Ascending aorta (tissue), 2 donors: ENCODE results near the gene UBE2G2. TPM values are rescaled to one million over a fixed set of nuclear protein-coding genes. Genes with fewer than 3 reads are reported as not detected.
"Not testable (repeated sequence)": the region's sequence is repeated elsewhere in the genome, so short reads cannot be mapped to it uniquely, and the experiment has no call there.

ENCODE experiments used
- DNase-seq, 2 donors: peaks; one replicate each; pipeline ENCODE4 v3.0.0-alpha.2; 2019; ENCODE audit warnings: low spot score in 2 of 2
- H3K27ac ChIP-seq, 2 donors: fragments of 200-600 bp; sonication (generic); one replicate each; pipeline ENCODE4 v1.5.1; 2016 to 2017; ENCODE audit warnings: mild to moderate bottlenecking in 1 of 2
- H3K27me3 ChIP-seq: fragments of 200-600 bp; sonication (generic); one replicate; pipeline ENCODE4 v1.5.1; 2017
- H3K36me3 ChIP-seq, 2 donors: fragments of 200-600 bp; sonication (generic); one replicate each; pipeline ENCODE4 v1.5.1; 2016
- H3K4me1 ChIP-seq, 2 donors: fragments of 200-600 bp; sonication (generic); one replicate each; pipeline ENCODE4 v1.5.1; 2016 to 2017; ENCODE audit warnings: mild to moderate bottlenecking in 1 of 2
- H3K4me3 ChIP-seq, 2 donors: fragments of 200-600 bp; sonication (generic); one replicate each; pipeline ENCODE4 v1.5.1; 2016 to 2017; ENCODE audit warnings: mild to moderate bottlenecking in 1 of 2
- H3K9me3 ChIP-seq, 2 donors: fragments of 200-600 bp; sonication (generic); one replicate each; pipeline ENCODE4 v1.5.1; 2016
- CTCF ChIP-seq, 3 experiments: fragments of 200-600 bp in 2 of 3; fragments of 450-650 bp in 1 of 3; sonication (generic) in 2 of 3; IDR thresholded peaks; one replicate each; pipeline ENCODE4 v1.5.1; 2016 to 2019; ENCODE audit warnings: antibody characterized with exemption in 3 of 3, mild to moderate bottlenecking in 1 of 3, moderate library complexity in 1 of 3
- intact Hi-C: fragments of 100-400 bp; cut with DNase I; formaldehyde crosslinking; loops from one replicate; pipeline ENCODE4 v1.15.1; 2023
- total RNA-seq: library from RNA; depleted of rRNA; stranded (reverse); fragments of >200 nt; gene quantifications from one replicate; pipeline ENCODE4 v1.1.0, GENCODE V29; 2016

UBE2G2 gene
- total RNA-seq, 1 donor from 2014 or later, result 58.1 TPM

GRCh38 chr21:44834951-44835646, 33.5 kb upstream of the UBE2G2 start:
- Histone ChIP-seq H3K9me3 (no peaks in the 10 kb centered on the region), H3K4me1 (no peaks in the 10 kb centered on the region), H3K4me3 (no peak overlapping the region), H3K27ac (no peak overlapping the region), H3K36me3 (no peaks in the 10 kb centered on the region), H3K27me3 (no peaks in the 10 kb centered on the region)
- no peak for DNase-seq
- intact Hi-C loops, result no loop called here
- no peak for TF ChIP-seq CTCF (IDR thresholded peaks at IDR 0.05)

- no peaks in the 10 kb centered on the region for H3K36me3 ChIP-seq
- H3K4me3 ChIP-seq, result no peak overlapping the region
- no peak for TF ChIP-seq CTCF (IDR thresholded peaks at IDR 0.05)
- DNase-seq, result no peak
- H3K4me1 ChIP-seq, result no peaks in the 10 kb centered on the region
- intact Hi-C loops, result no loop called here
- no peaks in the 10 kb centered on the region for H3K9me3 ChIP-seq
- no peaks in the 10 kb centered on the region for H3K27me3 ChIP-seq
- H3K27ac ChIP-seq, result no peak overlapping the region
Measured at GRCh38 chr21:44834231-44834950, 32.8 kb upstream of the UBE2G2 start.

- H3K4me3 ChIP-seq, result no peak overlapping the region
- H3K9me3 ChIP-seq, result peaks cover 0 to 3% of the 10 kb centered on the region in 2 donors
- intact Hi-C loops, result no loop called here
- no peak overlapping the region for H3K27ac ChIP-seq
- no peak for DNase-seq
- H3K4me1 ChIP-seq, result no peaks in the 10 kb centered on the region
- no peak for TF ChIP-seq CTCF (IDR thresholded peaks at IDR 0.05)
- no peaks in the 10 kb centered on the region for H3K27me3 ChIP-seq
- no peaks in the 10 kb centered on the region for H3K36me3 ChIP-seq
Measured at GRCh38 chr21:44833663-44834062, 32.0 kb upstream of the UBE2G2 start.

- H3K27ac ChIP-seq, H3K36me3 ChIP-seq, H3K9me3 ChIP-seq, H3K4me3 ChIP-seq, H3K4me1 ChIP-seq, DNase-seq, H3K27me3 ChIP-seq, intact Hi-C loops: not testable (repeated sequence)
Measured at GRCh38 chr21:44832516-44833255, 31.1 kb upstream of the UBE2G2 start.

GRCh38 chr21:44831227-44831860, 29.7 kb upstream of the UBE2G2 start:
- Histone ChIP-seq H3K27me3 (no peaks in the 10 kb centered on the region), H3K27ac (no peak overlapping the region), H3K4me1 (no peaks in the 10 kb centered on the region), H3K36me3 (no peaks in the 10 kb centered on the region), H3K9me3 (peaks cover 3 to 6% of the 10 kb centered on the region in 2 donors), H3K4me3 (no peak overlapping the region)
- intact Hi-C loops, result no loop called here
- no peak for TF ChIP-seq CTCF (IDR thresholded peaks at IDR 0.05)
- no peak for DNase-seq
